ENCODE measurements around the gene ADAMTSL5.

GRCh38 chr19:1471010-1471514 is 41.8 kb downstream of the ADAMTSL5 start:
- TF ChIP-seq POLR2A (IDR thresholded peaks at IDR 0.05; ENCODE audit: low read length) (no peak), GATA1 (IDR thresholded peaks at IDR 0.05; ENCODE audit: low read depth, low read length) (no peak)
